D721Med (cell line): ENCODE results near the gene GSG1L.

Source experiments
- DNase-seq: peaks from one replicate; pipeline ENCODE4 v3.0.0; 2011; ENCODE audit warnings: low spot score; ENCODE audit not compliant: insufficient read length
- FAIRE-seq: peaks from 2 replicates; lab custom pipeline; 2011; peaks lifted over from hg19 to GRCh38; lab: Jason Lieb, UNC
- CTCF ChIP-seq: IDR thresholded peaks from 2 replicates; pipeline ENCODE4 v1.5.1; 2012; ENCODE audit warnings: mild to moderate bottlenecking, control low read depth; ENCODE audit not compliant: insufficient read depth; ENCODE audit errors: missing control alignments

Gene GSG1L

GRCh38 chr16:28009586-28010373, 53.7 kb downstream of the GSG1L start:
- no peak for FAIRE-seq

GRCh38 chr16:28003923-28004322, 59.6 kb downstream of the GSG1L start:
- DNase-seq, result no peak
- TF ChIP-seq CTCF, result no peak
- FAIRE-seq, result no peak

More at GRCh38 chr16:28009586-28010373, 53.7 kb downstream of the GSG1L start:
- TF ChIP-seq CTCF, result no peak
- no peak for DNase-seq

- DNase-seq (no peak), FAIRE-seq (no peak)
- no peak for TF ChIP-seq CTCF
Measured at GRCh38 chr16:28003021-28003865, 60.3 kb downstream of the GSG1L start.

GRCh38 chr16:28001642-28002041, 61.9 kb downstream of the GSG1L start:
- DNase-seq (no peak), FAIRE-seq (no peak)
- TF ChIP-seq CTCF, result no peak

- FAIRE-seq (no peak), DNase-seq (no peak)
Measured at GRCh38 chr16:28001184-28001583, 62.3 kb downstream of the GSG1L start.

More at GRCh38 chr16:28001184-28001583, 62.3 kb downstream of the GSG1L start:
- TF ChIP-seq CTCF, result no peak
